ENCODE results near the gene CD44. TPM values are rescaled to one million over a fixed set of nuclear protein-coding genes. Genes with fewer than 3 reads are reported as not detected.
"Not testable (repeated sequence)": the region's sequence is repeated elsewhere in the genome, so short reads cannot be mapped to it uniquely, and the experiment has no call there.

Gene CD44
- polyA plus RNA-seq, 1 of the 3 experiments (the other 2 are of a cell fraction) = 457 TPM

- TF ChIP-seq ELF1 (IDR thresholded peaks at IDR 0.05) (no peak), POLR2AphosphoS5 (IDR thresholded peaks at IDR 0.05; ENCODE audit: low read depth, low read length) (no peak), RFX5 (IDR thresholded peaks at IDR 0.05; ENCODE audit: low read length) (no peak)
- POLR2A ChIA-PET = no interaction called here
These were observed 85.0 kb downstream of the CD44 start for GRCh38 chr11:35223991-35224390.

GRCh38 chr11:35225946-35226520 lies 87.1 kb downstream of the CD44 start:
- peaks cover 6% of the 10 kb centered on the region; the same call in 1 of the 2 replicates for H3K79me2 ChIP-seq (ENCODE audit: insufficient read depth)
- ChIA-PET POLR2A (no interaction called here), CTCF (interaction anchor here (1.6 to 3.3 kb wide), 2 partner anchors 11 to 80 kb away, joined by 3 to 18 read pairs; no protein-coding TSS in a partner anchor)
- H3K4me3 ChIP-seq (ENCODE audit: low read depth in 2 of 2, low read length in 1 of 2) = no peak overlapping the region
- WGBS (ENCODE audit: low lambda C conversion rate) = 79% methylated on average over 3 of the region's 3 CpGs
- H3K27ac ChIP-seq (ENCODE audit: low read depth in 2 of 2, low read length in 1 of 2) = no peak overlapping the region
- H3K4me2 ChIP-seq = no peak overlapping the region
- H3K36me3 ChIP-seq (replicated peaks in 1 of 2; ENCODE audit: control insufficient read depth in 1 of 2, insufficient read depth in 2 of 2, low read length in 1 of 2) = peaks cover 26 to 91% of the 10 kb centered on the region in 2 experiments
- DNase-seq = no peak
- no peak overlapping the region for H3K9ac ChIP-seq
- H3K4me1 ChIP-seq (ENCODE audit: control insufficient read depth in 1 of 2, insufficient read depth in 2 of 2, low read depth in 1 of 2, low read length in 1 of 2) = peaks cover 14 to 26% of the 10 kb centered on the region in 2 experiments
- TF ChIP-seq RAD21 (IDR thresholded peaks at IDR 0.05; ENCODE audit: low read length) = no peak
- no peak for TF ChIP-seq TAF1 (IDR thresholded peaks at IDR 0.05; ENCODE audit: borderline replicate concordance, low read depth, low read length)
- no peak for TF ChIP-seq MEF2A (IDR thresholded peaks at IDR 0.05; ENCODE audit: borderline replicate concordance, low read depth)
- TF ChIP-seq, protein P1, sequence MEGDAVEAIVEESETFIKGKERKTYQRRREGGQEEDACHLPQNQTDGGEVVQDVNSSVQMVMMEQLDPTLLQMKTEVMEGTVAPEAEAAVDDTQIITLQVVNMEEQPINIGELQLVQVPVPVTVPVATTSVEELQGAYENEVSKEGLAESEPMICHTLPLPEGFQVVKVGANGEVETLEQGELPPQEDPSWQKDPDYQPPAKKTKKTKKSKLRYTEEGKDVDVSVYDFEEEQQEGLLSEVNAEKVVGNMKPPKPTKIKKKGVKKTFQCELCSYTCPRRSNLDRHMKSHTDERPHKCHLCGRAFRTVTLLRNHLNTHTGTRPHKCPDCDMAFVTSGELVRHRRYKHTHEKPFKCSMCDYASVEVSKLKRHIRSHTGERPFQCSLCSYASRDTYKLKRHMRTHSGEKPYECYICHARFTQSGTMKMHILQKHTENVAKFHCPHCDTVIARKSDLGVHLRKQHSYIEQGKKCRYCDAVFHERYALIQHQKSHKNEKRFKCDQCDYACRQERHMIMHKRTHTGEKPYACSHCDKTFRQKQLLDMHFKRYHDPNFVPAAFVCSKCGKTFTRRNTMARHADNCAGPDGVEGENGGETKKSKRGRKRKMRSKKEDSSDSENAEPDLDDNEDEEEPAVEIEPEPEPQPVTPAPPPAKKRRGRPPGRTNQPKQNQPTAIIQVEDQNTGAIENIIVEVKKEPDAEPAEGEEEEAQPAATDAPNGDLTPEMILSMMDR (IDR thresholded peaks at IDR 0.05) = no peak
- TF ChIP-seq TCF12 (IDR thresholded peaks at IDR 0.05) = no peak
- no peak for TF ChIP-seq EZH2phosphoT487 (IDR thresholded peaks at IDR 0.05; ENCODE audit: borderline replicate concordance, low read depth)
- TF ChIP-seq CHD2 (IDR thresholded peaks at IDR 0.05; ENCODE audit: low read length, partially characterized antibody) = no peak
- TF ChIP-seq FOXM1 (IDR thresholded peaks at IDR 0.05; ENCODE audit: low read depth) = no peak
- no peak for TF ChIP-seq EP300 (IDR thresholded peaks at IDR 0.05; ENCODE audit: borderline replicate concordance in 1 of 2, low read depth in 1 of 2, low read length in 1 of 2)
- TF ChIP-seq TEAD4 (IDR thresholded peaks at IDR 0.05; ENCODE audit: borderline replicate concordance, insufficient read depth) = no peak
- no peak for TF ChIP-seq NFIC (IDR thresholded peaks at IDR 0.05; ENCODE audit: borderline replicate concordance)
- no peak for TF ChIP-seq YY1 (IDR thresholded peaks at IDR 0.05; ENCODE audit: low read depth)
- no peak overlapping the region for H2AFZ ChIP-seq (ENCODE audit: low read depth)
- no peaks in the 10 kb centered on the region for H3K9me2 ChIP-seq
- H3K9me3 ChIP-seq = no peaks in the 10 kb centered on the region
- H3F3A ChIP-seq (replicated peaks; ENCODE audit: insufficient read depth) = peaks cover 63% of the 10 kb centered on the region
- H3K27me3 ChIP-seq (ENCODE audit: insufficient read depth) = no peaks in the 10 kb centered on the region
- H4K20me1 ChIP-seq (ENCODE audit: insufficient read depth) = no peaks in the 10 kb centered on the region

More at GRCh38 chr11:35223991-35224390, 85.0 kb downstream of the CD44 start:
- Histone ChIP-seq H3K9ac (no peak overlapping the region), H3K4me3 (ENCODE audit: low read depth in 2 of 2, low read length in 1 of 2) (no peak overlapping the region), H3K4me2 (no peak overlapping the region), H3F3A (replicated peaks; ENCODE audit: insufficient read depth) (peaks cover 46% of the 10 kb centered on the region), H3K27me3 (ENCODE audit: insufficient read depth) (no peaks in the 10 kb centered on the region), H2AFZ (ENCODE audit: low read depth) (no peak overlapping the region), H3K79me2 (ENCODE audit: insufficient read depth) (peaks cover 6% of the 10 kb centered on the region; the same call in 1 of the 2 replicates), H3K9me3 (no peaks in the 10 kb centered on the region), H3K9me2 (no peaks in the 10 kb centered on the region), H4K20me1 (ENCODE audit: insufficient read depth) (no peaks in the 10 kb centered on the region), H3K4me1 (ENCODE audit: control insufficient read depth in 1 of 2, insufficient read depth in 2 of 2, low read depth in 1 of 2, low read length in 1 of 2) (peaks cover 14 to 29% of the 10 kb centered on the region in 2 experiments), H3K36me3 (replicated peaks in 1 of 2; ENCODE audit: control insufficient read depth in 1 of 2, insufficient read depth in 2 of 2, low read length in 1 of 2) (peaks cover 18 to 89% of the 10 kb centered on the region in 2 experiments), H3K27ac (ENCODE audit: low read depth in 2 of 2, low read length in 1 of 2) (peak overlapping the region; percentile 63 to 90)
- no peak for DNase-seq
- CTCF ChIA-PET = interaction anchor here (0.6 to 3.3 kb wide), 6 partner anchors 9 to 226 kb away, joined by 3 to 18 read pairs (median 5); no protein-coding TSS in a partner anchor
- 88% methylated on average over 1 of the region's 1 CpG for WGBS (ENCODE audit: low lambda C conversion rate)

GRCh38 chr11:35226756-35227155 lies 87.8 kb downstream of the CD44 start:
- Histone ChIP-seq H3K36me3 (replicated peaks in 1 of 2; ENCODE audit: control insufficient read depth in 1 of 2, insufficient read depth in 2 of 2, low read length in 1 of 2) (peaks cover 27 to 91% of the 10 kb centered on the region in 2 experiments), H3F3A (replicated peaks; ENCODE audit: insufficient read depth) (peaks cover 68% of the 10 kb centered on the region), H3K4me1 (ENCODE audit: control insufficient read depth in 1 of 2, insufficient read depth in 2 of 2, low read depth in 1 of 2, low read length in 1 of 2) (peaks cover 14 to 19% of the 10 kb centered on the region in 2 experiments)
- H3K9me2 ChIP-seq; DNase-seq; H3K27ac ChIP-seq (ENCODE audit: low read depth in 2 of 2, low read length in 1 of 2); H2AFZ ChIP-seq (ENCODE audit: low read depth); H3K27me3 ChIP-seq (ENCODE audit: insufficient read depth); H3K9ac ChIP-seq; H4K20me1 ChIP-seq (ENCODE audit: insufficient read depth); H3K9me3 ChIP-seq; H3K79me2 ChIP-seq (ENCODE audit: insufficient read depth); H3K4me3 ChIP-seq (ENCODE audit: low read depth in 2 of 2, low read length in 1 of 2); H3K4me2 ChIP-seq; POLR2A ChIA-PET: not testable (repeated sequence)
- 95% methylated on average over 6 of the region's 6 CpGs for WGBS (ENCODE audit: low lambda C conversion rate)
- CTCF ChIA-PET = interaction anchor here (1.6 kb wide), 1 partner anchor 79 kb away, joined by 3 read pairs; no protein-coding TSS in a partner anchor
